Kidney capillary endothelial cell (primary cell): Measurements from ENCODE around the gene MAN2B2.

Experiments used
- DNase-seq: peaks from one replicate; pipeline ENCODE4 v3.0.0-alpha.2; 2018; ENCODE audit warnings: low spot score

The MAN2B2 gene

DNA sequence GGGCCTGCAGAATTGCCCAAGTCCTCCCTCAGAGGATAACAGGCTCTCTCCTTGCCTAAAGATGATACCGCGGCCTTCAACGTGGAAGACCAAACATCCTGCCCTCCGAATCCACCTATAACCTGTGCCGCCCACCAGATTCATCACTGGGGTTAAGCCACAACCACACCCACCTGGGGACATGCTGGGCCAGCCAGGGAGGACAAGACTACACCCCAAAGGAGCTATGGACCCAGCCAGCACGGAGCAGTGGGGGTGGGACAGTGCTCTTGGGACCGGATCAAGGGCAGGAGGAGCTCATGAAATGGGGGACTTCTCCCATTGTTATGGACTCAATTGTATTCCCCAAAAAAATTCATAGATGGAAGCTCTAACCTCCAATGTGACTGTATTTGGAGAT lies 6.8 kb upstream of the MAN2B2 start:
- DNase-seq, result no peak

DNA sequence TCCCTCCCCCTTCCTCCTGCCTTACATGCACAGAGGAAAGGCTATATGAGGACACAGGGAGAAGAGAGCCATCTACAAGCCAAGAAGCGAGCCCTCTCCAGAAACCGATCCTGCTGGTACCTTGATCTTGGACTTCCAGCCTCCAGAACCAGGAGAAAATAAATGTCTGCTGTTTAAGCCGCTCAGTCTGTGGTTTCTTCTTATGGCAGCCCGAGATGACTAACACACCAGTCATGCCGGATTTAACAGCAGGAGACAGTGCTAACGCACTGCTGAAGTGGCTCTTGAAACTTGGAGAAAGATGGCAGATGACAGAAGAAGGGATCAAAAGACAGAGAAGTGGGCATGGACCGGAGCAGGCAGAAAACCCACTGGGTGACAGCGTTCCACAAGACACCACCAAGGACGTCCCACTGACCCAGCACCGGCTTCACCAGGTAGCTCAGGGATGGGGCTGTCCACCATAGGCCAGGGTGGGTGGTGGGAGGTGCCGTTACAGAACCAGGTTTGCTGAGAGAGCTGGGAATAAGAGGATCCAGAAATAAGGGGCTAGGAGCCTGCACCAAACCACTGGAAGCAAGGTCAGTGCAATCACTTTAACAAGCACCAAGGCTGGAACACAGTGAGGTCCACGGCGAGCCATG lies 6.2 kb upstream of the MAN2B2 start:
- peak; percentile 19 for DNase-seq

DNA sequence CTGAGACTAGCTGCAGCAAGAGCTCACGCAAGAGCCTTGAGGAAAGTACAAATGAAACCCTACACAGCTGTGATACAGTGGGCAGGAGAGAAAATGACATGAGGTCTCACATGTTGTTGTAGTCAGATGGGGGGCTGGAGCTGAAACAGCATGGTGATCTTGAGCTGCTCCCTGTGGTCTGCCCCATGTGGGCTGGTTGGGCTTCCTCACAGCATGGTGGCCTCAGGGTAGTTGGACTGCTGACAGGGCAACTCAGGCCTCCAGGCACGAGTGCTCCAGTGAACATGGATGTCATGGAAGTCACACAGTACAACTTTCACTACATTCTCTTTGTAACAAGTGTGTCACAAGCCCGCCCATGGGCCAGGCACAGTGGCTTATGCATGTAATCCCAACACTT lies 3.4 kb upstream of the MAN2B2 start:
- no peak for DNase-seq

DNA sequence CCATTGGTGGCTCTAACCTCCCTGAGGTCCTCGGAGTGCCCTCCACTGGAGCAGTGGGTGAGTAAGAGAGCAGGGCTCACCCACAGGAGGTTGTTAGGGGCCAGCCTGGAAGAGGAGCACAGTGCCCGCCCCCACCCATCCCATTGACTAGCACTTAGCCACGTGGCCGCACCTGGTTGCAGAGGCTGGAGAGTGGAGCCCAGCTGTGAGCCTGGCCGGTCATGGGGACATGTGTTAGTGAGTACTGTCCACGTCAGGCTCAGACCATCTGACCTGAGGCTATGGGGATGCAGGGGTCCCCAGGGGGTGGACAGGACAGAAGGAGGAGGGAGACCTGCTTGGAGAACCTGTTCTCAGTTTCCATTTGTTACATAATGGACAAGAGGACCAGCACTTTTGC lies 1.4 kb upstream of the MAN2B2 start:
- no peak for DNase-seq

DNA sequence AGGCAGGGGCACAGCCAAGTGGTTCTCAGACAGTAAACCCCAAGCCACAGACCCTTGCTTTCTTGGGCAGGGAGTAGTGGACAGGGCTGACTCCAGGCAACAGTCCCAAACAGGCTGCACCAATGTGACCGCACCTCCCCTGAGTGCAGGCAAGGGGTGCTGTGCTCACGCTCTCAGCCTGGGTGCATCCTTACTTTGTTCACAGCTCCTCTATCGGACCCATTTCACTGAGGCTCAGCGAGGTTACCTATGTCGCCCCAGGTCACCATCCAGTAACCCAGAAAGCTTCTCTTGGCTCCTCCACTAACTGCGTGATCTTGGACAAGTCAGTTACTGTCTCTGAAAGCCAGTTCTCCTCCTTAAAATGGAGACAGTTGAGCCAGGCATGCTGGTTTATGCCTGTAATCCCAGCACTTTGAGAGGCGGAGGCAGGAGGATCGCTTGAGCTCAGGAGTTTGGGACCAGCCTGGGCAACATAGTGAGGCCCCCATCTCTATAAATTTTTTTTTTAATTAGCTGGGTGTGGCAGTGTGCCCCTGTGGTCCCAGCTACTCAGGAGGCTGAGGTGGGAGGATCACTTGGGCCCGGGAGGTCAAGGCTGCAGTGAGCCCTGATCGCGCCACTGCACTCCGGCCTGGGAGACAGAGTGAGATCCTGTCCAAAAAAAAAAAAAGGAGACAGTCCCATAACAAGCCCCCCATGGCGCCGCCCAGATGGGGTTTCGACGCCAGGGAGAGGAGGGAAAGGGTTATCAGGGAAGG lies 823 bp upstream of the MAN2B2 start:
- no peak for DNase-seq

DNA sequence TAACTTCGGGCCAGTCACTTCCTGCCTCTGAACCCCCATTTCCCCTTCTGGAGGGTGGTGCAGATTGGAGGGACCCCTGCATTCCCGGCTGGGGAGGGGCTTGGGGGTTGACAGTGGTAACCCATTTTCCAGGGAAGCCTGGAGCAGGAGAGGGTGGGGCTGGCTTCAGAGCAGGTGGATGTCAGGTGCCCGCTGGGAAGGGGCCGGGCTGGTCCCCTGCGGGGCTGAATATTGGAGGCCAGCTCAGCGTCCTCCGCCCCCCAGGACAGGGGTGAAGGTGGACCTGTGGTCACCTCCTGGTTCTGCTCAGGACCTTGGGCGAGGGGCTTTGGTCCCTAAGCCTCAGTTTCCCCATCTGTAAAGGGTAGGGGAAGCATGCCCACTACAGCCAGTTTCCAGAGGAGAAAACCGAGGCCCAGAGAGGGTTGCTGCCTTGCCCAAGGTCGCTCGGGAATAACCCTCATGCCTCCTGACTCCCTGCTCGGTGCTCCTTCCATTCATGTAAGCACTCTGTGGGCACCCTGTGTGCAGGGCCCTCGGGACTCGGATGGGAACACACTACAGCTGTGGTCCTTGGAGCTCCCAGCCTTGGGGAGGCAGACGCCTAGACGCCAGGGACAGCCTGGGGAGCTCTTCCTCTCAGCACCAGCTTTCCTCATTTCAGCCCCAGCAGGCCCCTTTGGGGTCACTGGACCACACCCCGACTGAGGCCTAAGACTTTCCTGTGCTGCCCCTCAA lies 683 bp downstream of the MAN2B2 start:
- no peak for DNase-seq

DNA sequence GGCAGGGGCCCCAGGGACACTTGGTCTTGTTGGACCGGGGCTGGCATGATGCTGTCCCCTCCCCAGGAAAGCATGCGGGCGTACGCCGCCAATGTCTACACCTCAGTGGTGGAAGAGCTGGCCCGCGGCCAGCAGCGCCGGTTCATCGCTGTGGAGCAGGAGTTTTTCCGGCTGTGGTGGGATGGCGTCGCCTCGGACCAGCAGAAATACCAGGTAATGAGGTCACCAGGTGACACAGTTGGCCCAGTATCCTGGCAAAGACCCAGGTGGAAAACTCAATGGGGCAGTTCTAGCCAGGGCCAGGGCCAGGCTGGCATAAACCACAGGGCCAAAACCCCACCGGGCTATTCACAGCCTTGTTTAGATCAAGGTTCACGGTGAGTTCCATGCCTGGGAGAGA lies 1.5 kb downstream of the MAN2B2 start:
- no peak for DNase-seq

DNA sequence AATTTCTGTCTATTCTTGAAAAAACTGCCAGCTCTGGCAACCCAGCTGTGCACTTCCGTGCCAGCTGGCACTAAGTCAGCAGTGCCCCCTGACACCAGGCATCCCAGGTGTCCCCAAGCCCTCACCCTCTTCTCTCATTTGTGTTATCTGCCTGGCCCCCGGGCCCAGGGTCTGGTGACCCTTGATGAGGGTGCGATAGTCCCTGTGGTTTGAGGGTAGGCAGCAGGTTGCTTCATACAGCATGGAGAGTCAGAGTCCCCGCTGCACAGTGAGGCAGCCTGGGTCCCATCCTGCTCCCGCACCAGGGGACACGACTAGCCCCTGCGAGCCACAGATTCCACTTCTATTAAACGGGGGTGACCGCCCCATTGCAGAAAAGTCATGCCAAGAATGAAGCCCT lies 1.9 kb downstream of the MAN2B2 start:
- no peak for DNase-seq

DNA sequence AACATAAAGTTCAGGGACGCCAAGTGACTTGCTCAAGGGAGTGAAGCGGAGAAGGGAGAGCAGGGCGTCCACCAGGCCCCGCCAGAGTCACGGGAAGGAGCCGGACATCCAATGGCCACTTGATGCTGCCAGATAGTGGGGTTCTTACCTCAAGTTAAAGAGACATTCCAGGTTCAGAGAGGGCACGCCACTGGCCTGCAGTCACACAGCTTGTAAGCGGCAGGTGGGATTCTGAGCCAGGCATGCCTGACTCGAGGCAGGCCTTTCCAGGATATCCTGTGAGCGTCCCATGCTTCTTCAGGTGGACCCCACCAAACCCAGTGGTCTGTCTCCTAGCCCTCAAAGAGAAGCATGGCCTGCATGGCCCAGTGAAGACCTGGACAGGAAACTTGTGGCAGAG lies 2.4 kb downstream of the MAN2B2 start:
- DNase-seq, result no peak

DNA sequence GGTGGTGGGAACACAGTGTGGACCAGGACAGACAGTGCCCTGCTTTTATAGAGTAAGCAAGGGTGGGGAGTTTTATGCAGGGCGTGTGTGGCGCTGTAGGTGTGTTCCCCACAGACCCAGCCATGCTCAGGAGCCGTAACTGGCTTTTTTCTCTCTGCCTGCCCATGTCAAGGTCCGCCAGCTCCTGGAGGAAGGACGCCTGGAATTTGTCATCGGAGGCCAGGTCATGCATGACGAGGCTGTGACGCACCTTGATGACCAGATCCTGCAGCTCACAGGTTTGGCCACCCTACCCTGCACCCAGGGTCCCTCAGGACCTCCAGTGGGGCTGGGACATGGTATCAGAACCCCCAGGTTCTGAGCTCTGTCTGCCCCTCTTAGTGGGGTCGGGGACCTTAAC lies 3.2 kb downstream of the MAN2B2 start:
- no peak for DNase-seq

DNA sequence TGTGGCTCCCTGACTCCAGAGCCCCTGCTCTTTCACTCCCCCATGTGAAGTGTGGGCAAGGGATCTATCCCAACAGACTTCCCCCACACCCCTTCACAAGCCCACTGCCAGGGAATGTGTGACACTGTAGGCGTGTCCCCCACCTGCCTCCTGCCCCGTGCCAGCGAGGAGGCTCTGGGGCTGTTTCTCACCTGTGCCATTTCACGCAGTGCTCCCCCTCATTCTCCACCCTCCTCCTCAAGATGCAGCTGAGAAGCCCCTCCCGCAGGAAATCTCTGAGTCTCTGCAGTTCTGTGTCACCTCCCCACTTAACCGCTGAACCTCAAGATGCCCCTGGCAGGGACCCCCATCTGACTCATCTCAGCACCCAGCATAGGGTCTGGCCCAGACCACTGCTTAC lies 5.4 kb downstream of the MAN2B2 start:
- no peak for DNase-seq

DNA sequence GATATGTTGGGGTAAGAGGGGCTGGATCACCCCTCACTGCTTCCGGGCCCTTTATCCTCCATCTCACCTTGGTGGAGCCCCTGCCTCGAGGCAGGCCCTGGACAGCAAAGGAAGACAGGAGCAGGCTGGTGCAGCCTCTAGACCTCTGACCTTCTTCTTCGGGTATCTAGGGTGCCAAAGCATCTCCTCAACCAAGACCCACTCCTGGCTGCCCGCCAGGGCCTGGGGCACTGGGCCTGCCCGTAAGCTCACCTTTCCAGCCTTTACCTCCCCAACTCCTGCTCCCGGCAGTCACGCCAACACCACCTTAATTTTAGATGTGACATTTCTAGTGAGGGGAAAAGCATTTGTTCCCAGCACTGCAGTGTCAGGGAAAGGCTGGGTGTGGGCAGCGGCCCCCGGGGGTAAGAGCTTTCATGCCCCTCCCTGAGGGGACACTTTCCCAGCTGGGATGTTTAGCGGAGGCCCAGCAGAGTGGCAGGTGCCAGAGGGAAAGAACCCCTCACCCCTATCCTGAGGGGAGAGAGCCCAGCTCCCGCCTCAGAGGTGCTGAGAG lies 6.7 kb downstream of the MAN2B2 start:
- DNase-seq, result no peak

DNA sequence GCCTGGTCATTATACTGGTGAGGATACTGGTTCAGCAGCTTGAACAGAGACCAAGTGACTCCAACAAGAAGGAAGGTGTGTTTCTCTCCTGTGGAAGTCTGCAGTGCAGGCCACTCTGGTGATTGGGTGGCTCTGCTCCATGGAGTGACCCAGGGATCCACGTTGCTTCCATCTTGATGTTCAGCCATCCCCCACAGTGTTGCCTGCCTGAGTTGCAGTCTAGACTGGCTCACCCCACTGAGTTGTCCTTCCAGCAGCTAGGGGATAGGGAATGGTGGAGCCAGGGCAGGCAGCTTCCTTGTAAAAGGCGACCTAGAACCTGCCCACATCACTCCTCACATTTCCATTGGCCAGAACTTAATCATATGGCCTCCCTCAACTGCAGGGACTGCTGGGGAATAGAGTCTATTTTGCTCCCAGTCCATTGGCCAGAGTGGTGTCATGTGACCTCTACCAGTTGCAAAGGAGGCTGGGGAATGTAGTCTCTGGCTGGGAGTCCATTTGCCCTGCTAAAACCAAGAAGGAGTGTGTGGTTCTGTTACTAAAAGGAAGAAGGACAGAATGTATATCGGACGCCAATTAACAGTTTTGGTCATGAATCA lies 8.0 kb downstream of the MAN2B2 start:
- DNase-seq, result peak; percentile 21

DNA sequence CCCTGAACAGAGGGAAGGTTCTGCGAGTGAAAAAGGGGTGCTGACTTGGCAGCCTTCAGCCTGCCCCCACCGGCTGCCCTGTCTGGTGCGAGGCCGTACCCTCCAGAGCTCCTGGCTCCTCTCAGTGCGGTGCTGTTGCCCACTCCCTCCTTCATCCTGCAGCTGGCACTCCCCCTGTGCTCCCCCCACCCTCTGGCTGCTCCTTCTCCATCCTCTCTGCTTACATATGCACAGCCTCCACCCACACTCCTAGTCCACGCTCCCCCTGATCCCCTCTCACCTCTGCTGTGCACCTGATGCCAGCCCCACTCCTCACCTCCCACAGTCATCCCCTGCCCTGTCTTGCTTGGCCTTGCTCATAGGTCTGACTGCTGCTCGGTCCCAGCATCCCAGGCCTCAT lies 9.9 kb downstream of the MAN2B2 start:
- DNase-seq, result no peak

DNA sequence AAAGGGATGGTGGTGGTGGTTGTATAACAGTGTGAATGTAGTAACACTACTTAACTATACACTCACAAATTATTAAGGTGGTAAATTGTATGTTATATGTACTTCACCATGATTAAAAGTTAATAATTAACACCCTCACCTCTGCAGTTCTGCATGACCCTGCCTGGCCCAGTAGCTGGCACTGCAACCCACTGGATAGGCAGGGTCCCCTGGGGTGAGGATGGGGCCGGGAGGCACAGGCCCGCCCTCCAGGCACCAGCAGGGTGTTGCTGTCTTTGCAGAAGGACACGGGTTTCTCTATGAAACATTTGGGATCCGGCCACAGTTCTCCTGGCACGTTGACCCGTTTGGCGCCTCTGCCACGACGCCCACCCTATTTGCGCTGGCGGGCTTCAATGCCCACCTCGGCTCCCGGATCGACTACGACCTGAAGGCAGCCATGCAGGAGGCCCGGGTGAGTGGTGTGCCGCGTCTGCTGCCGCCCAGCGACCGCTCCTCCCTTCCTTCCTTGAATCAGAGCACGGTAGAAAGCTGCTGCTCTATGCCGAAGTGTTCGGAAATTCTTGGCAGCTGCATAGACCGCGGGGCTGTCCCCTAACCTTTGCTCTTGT lies 11.8 kb downstream of the MAN2B2 start:
- no peak for DNase-seq

DNA sequence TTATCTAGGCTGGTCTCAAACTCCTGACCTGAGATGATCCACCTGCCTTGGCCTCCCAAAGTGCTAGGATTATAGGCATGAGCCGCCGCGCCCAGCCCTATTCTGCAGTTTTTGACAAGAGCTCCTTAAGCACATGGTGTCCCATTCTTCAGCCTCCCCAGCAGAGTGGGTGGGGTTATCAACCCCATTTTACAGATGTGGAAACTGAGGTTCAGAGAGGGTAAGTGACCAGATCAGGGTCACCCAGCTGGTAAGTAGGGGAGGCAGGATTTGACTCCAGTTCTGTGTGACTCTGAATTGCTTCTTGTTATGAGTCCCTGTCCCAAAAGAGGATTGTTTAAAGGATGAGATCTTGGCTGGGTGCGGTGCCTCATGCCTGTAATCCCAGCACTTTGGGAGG lies 14.5 kb downstream of the MAN2B2 start:
- DNase-seq, result no peak

DNA sequence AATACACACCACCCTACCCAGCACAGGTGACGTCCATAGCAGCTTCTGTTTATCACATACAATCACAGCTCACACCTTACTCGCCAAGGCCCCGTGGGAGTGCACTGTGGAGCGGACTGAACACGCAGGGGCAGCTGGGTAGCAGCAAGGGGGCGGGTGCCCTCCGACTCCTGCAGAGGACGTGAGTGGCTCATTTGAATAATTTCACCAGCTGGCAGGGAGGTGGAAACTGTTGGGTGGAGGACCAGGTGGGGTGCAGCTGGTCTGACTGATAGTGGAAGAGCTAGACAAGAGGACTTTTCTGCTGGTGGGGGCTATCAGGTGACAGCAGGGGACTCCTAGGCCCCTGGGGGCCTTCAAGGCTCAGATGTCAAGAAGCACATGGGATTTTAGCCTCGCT lies 16.3 kb downstream of the MAN2B2 start:
- no peak for DNase-seq

DNA sequence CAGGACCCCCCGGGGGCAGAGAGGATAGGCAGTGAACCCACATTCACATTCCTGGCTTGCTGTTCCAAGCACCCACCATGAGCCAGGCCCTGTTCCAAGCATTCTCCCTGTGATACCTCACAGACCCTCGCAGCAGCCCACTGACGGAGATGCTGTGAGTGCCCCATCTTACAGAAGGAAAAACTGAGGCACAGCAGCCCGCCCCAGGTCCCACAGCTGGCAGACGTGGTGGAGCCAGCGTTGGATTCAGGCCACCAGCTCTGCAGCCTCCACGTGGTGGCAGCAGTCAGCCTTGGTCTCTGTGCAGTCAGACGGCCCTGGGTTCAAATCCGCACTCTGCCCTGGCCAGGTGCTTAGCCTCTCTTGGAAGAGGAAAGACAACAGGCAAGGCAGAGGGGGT lies 16.8 kb downstream of the MAN2B2 start:
- DNase-seq, result no peak

DNA sequence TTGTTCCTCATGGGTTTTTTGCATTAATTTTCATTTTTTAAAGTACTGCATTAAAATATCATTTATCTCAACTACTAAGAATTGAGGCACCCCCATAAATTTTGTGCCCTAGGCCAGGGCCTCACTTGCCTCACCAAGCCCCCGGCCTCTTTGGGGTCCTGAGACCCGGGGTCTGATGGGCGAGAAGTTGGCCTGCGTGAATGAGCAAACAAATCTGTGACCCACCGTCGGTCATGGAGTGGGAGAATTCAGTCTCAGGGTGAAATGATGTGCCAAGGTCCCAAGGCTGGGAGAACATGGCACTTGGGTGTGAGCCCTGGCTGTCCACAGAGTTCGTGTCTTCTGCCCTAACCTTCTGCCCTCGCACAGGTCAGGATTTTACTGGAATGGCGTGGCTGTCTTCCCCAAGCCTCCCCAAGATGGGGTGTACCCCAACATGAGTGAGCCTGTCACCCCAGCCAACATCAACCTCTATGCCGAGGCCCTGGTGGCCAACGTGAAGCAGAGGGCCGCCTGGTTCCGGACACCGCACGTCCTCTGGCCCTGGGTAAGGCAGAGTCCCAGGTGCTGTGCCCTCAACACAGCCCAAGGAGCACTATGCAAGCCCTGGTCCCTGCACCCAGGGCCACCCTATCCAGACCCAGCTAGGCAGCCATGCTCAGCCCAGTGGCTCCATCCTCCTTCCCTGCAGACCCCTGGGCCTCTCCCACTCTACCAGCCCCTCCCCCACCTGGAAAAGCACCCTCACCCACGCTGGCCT lies 18.0 kb downstream of the MAN2B2 start:
- no peak for DNase-seq

DNA sequence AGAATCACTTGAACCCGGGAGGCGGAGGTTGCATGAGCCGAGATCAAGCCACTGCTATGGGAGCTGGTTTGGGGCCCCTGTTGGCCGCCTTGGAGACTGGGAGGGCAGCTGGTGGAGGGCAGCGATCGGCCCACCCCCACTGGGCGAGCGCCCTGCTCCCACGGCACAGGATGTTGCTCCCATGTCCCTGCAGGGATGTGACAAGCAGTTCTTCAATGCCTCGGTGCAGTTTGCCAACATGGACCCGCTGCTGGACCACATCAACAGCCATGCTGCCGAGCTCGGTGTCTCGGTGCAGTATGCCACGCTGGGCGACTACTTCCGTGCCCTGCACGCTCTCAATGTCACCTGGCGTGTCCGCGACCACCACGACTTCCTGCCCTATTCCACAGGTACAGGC lies 19.4 kb downstream of the MAN2B2 start:
- no peak for DNase-seq

DNA sequence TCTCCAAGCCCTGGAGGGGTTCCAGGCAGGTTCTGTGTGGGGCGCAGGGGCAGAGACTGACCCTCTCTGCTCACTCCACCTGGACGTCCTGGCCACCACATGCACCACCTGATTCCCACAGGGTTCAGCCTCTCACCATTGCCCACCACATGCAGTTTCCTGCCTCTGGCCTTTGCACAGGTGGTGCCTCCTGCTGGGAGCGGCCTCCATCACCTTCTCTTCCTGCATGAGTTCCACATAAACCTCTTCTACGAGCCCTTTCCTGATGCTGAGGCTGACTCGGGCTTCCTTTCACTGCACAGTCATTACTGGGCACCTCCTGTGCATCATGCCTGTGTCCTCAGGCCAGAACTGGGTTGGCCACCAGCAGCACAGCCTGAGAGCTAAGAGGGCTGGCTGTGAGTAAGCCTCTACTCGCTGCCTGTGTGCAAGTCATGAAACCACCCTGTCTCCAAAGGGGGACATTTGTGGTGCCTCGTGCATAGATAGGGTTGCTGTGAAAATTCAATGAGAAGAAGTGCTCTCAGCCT lies 19.9 kb downstream of the MAN2B2 start:
- peak; percentile 33 for DNase-seq
